ENCODE measurements around the gene TSC2.
"Not testable (repeated sequence)": the region's sequence is repeated elsewhere in the genome, so short reads cannot be mapped to it uniquely, and the experiment has no call there.

DNA sequence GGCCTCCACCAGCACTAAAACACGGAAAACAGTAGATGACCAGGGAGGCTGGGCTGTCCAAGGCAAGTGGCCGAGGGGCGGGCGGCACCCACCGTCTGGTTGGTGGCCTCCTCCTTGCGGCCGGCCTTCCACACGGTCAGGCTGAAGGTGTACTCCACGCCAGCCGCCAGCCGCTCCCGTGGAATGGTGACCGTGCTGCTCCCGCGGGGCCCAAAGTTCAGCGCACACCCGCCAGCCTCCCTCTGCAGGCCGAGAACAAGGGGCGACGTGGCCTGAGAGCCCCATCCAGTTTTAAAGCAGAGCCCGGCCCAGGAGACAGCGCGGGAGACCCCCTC lies 60.0 kb downstream of the TSC2 start:
- TF ChIP-seq, protein P1, sequence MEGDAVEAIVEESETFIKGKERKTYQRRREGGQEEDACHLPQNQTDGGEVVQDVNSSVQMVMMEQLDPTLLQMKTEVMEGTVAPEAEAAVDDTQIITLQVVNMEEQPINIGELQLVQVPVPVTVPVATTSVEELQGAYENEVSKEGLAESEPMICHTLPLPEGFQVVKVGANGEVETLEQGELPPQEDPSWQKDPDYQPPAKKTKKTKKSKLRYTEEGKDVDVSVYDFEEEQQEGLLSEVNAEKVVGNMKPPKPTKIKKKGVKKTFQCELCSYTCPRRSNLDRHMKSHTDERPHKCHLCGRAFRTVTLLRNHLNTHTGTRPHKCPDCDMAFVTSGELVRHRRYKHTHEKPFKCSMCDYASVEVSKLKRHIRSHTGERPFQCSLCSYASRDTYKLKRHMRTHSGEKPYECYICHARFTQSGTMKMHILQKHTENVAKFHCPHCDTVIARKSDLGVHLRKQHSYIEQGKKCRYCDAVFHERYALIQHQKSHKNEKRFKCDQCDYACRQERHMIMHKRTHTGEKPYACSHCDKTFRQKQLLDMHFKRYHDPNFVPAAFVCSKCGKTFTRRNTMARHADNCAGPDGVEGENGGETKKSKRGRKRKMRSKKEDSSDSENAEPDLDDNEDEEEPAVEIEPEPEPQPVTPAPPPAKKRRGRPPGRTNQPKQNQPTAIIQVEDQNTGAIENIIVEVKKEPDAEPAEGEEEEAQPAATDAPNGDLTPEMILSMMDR (IDR thresholded peaks at IDR 0.05 in 8 of 11, conservative IDR thresholded peaks at IDR 0.05 in 3 of 11), result not testable (repeated sequence)
- not testable (repeated sequence) for TF ChIP-seq POLR2A, POLR2AphosphoS5 (IDR thresholded peaks at IDR 0.05)

Data from spleen (tissue), 7 donors.